HEK293 (cell line): Measurements from ENCODE around the gene PIP4K2A.

Source experiments
- CTCF ChIA-PET: fragments of 350-600 bp; formaldehyde crosslinking; extraction: SDS; loops from one replicate; lab custom pipeline; 2021; ENCODE audit warnings: antibody characterized with exemption; lab: Yijun Ruan, JAX
- POLR2A ChIA-PET: fragments of 300-600 bp; formaldehyde crosslinking; extraction: SDS; loops from one replicate; lab custom pipeline; 2020; ENCODE audit warnings: antibody characterized with exemption, inconsistent platforms; lab: Yijun Ruan, JAX
- H3K27ac ChIP-seq: fragments of 200-500 bp; sonication (Bioruptor generic); 2 replicates; pipeline ENCODE4 v1.5.1; 2014; ENCODE audit warnings: low read depth, low read length, control low read depth, inconsistent platforms; ENCODE audit errors: extremely low read depth
- H3K36me3 ChIP-seq, 2 experiments: fragments of 200-500 bp in 1 of 2; sonication (Bioruptor generic) in 1 of 2; 1 replicate in 1 of 2; 2 replicates in 1 of 2; pipeline ENCODE4 v1.5.1; 2014 to 2017; ENCODE audit warnings: inconsistent platforms in 2 of 2, low read length in 2 of 2; ENCODE audit not compliant: control insufficient read depth in 2 of 2, insufficient read depth in 1 of 2
- H3K4me1 ChIP-seq: fragments of 200-500 bp; sonication (Bioruptor generic); 2 replicates; pipeline ENCODE4 v1.5.1; 2014; ENCODE audit warnings: mild to moderate bottlenecking, low read length, inconsistent platforms; ENCODE audit not compliant: control insufficient read depth, insufficient read depth
- H3K4me3 ChIP-seq: 2 replicates; pipeline ENCODE4 v1.5.1; 2011; ENCODE audit warnings: low read depth, mild to moderate bottlenecking, control low read depth, low read length, moderate library complexity
- H3K9me3 ChIP-seq: fragments of 200-500 bp; sonication (Bioruptor generic); 2 replicates; pipeline ENCODE4 v1.5.1; 2014; ENCODE audit warnings: low read depth, low read length, inconsistent platforms; ENCODE audit not compliant: control insufficient read depth, insufficient read depth
- GLI2 ChIP-seq: fragments of 450-650 bp; formaldehyde crosslinking; IDR thresholded peaks from 2 replicates; pipeline ENCODE4; 2017; ENCODE audit warnings: missing biosample characterization, missing genetic modification characterization, low read depth, borderline replicate concordance
- HOXA7 ChIP-seq: sonication (generic); formaldehyde crosslinking; IDR thresholded peaks from 2 replicates; pipeline ENCODE4 v1.8.1; 2022; ENCODE audit warnings: missing genetic modification reagents, borderline replicate concordance
- KLF1 ChIP-seq: fragments of 450-650 bp; formaldehyde crosslinking; IDR thresholded peaks from 2 replicates; pipeline ENCODE4 v1.5.1; 2016; ENCODE audit warnings: missing biosample characterization, missing genetic modification characterization
- KLF16 ChIP-seq: fragments of 450-650 bp; formaldehyde crosslinking; IDR thresholded peaks from 2 replicates; pipeline ENCODE4 v1.5.1; 2017; ENCODE audit warnings: missing biosample characterization, missing genetic modification characterization
- KLF9 ChIP-seq: fragments of 450-650 bp; formaldehyde crosslinking; IDR thresholded peaks from 2 replicates; pipeline ENCODE4 v1.5.1; 2016; ENCODE audit warnings: missing biosample characterization, missing genetic modification characterization, low read depth
- OSR2 ChIP-seq: fragments of 450-650 bp; formaldehyde crosslinking; IDR thresholded peaks from 2 replicates; pipeline ENCODE4 v1.5.1; 2016; ENCODE audit warnings: missing biosample characterization, missing genetic modification characterization
- SCRT2 ChIP-seq: fragments of 450-650 bp; formaldehyde crosslinking; IDR thresholded peaks from 2 replicates; pipeline ENCODE4 v1.5.1; 2016; ENCODE audit warnings: missing biosample characterization, missing genetic modification characterization
- ZBTB1 ChIP-seq: fragments of 450-650 bp; formaldehyde crosslinking; IDR thresholded peaks from 2 replicates; pipeline ENCODE4 v1.5.1; 2016; ENCODE audit warnings: missing biosample characterization, missing genetic modification characterization
- ZBTB20 ChIP-seq: fragments of 450-650 bp; formaldehyde crosslinking; IDR thresholded peaks from 2 replicates; pipeline ENCODE4 v1.5.1; 2016; ENCODE audit warnings: missing biosample characterization, missing genetic modification characterization
- ZBTB8A ChIP-seq: fragments of 450-650 bp; formaldehyde crosslinking; IDR thresholded peaks from 2 replicates; pipeline ENCODE4 v1.5.1; 2016; ENCODE audit warnings: missing biosample characterization, missing genetic modification characterization
- ZFP37 ChIP-seq: fragments of 450-650 bp; formaldehyde crosslinking; IDR thresholded peaks from 2 replicates; pipeline ENCODE4 v1.5.1; 2016; ENCODE audit warnings: missing biosample characterization, missing genetic modification characterization
- ZNF138 ChIP-seq: fragments of 450-650 bp; formaldehyde crosslinking; IDR thresholded peaks from 2 replicates; pipeline ENCODE4 v1.5.1; 2016; ENCODE audit warnings: missing biosample characterization, missing genetic modification characterization, borderline replicate concordance
- ZNF16 ChIP-seq: fragments of 450-650 bp; formaldehyde crosslinking; IDR thresholded peaks from 2 replicates; pipeline ENCODE4 v1.5.1; 2016; ENCODE audit warnings: low read depth, missing biosample characterization, missing genetic modification characterization
- ZNF174 ChIP-seq: fragments of 450-650 bp; formaldehyde crosslinking; IDR thresholded peaks from 2 replicates; pipeline ENCODE4 v1.5.0; 2017; ENCODE audit warnings: missing biosample characterization, mild to moderate bottlenecking, missing genetic modification characterization
- ZNF211 ChIP-seq: fragments of 450-650 bp; formaldehyde crosslinking; IDR thresholded peaks from 2 replicates; pipeline ENCODE4 v1.5.1; 2016; ENCODE audit warnings: low read depth, missing biosample characterization, missing genetic modification characterization
- ZNF292 ChIP-seq: fragments of 450-650 bp; formaldehyde crosslinking; IDR thresholded peaks from 2 replicates; pipeline ENCODE4 v1.5.1; 2016; ENCODE audit warnings: low read depth, missing biosample characterization, missing genetic modification characterization, borderline replicate concordance
- ZNF302 ChIP-seq: fragments of 450-650 bp; formaldehyde crosslinking; IDR thresholded peaks from 2 replicates; pipeline ENCODE4 v1.5.1; 2016; ENCODE audit warnings: missing biosample characterization, missing genetic modification characterization, low read depth
- ZNF433 ChIP-seq: fragments of 450-650 bp; formaldehyde crosslinking; IDR thresholded peaks from 2 replicates; pipeline ENCODE4 v1.5.1; 2016; ENCODE audit warnings: missing biosample characterization, missing genetic modification characterization, low read depth
- ZNF48 ChIP-seq: fragments of 450-650 bp; formaldehyde crosslinking; IDR thresholded peaks from 2 replicates; pipeline ENCODE4 v1.5.1; 2016; ENCODE audit warnings: missing biosample characterization, missing genetic modification characterization
- ZNF501 ChIP-seq: fragments of 450-650 bp; formaldehyde crosslinking; IDR thresholded peaks from 2 replicates; pipeline ENCODE4 v1.5.1; 2016; ENCODE audit warnings: missing biosample characterization, missing genetic modification characterization
- ZNF529 ChIP-seq: fragments of 450-650 bp; formaldehyde crosslinking; IDR thresholded peaks from 2 replicates; pipeline ENCODE4 v1.5.1; 2017; ENCODE audit warnings: missing genetic modification characterization, missing biosample characterization; ENCODE audit not compliant: insufficient replicate concordance
- ZNF549 ChIP-seq: fragments of 450-650 bp; IDR thresholded peaks from 2 replicates; pipeline ENCODE4 v1.5.1; 2018; ENCODE audit warnings: missing biosample characterization, missing genetic modification characterization, mild to moderate bottlenecking, inconsistent platforms, moderate library complexity
- ZNF560 ChIP-seq: fragments of 450-650 bp; formaldehyde crosslinking; IDR thresholded peaks from 2 replicates; pipeline ENCODE4 v1.5.1; 2017; ENCODE audit warnings: missing biosample characterization, missing genetic modification characterization, borderline replicate concordance
- ZNF571 ChIP-seq: fragments of 450-650 bp; formaldehyde crosslinking; IDR thresholded peaks from 2 replicates; pipeline ENCODE4 v1.5.0; 2017; ENCODE audit warnings: missing biosample characterization, missing genetic modification characterization
- ZNF600 ChIP-seq: fragments of 450-650 bp; formaldehyde crosslinking; IDR thresholded peaks from 2 replicates; pipeline ENCODE4 v1.5.1; 2016; ENCODE audit warnings: missing biosample characterization, missing genetic modification characterization
- ZNF677 ChIP-seq: fragments of 450-650 bp; IDR thresholded peaks from 2 replicates; pipeline ENCODE4 v1.5.0; 2018; ENCODE audit warnings: missing biosample characterization, mild to moderate bottlenecking, missing genetic modification characterization, moderate library complexity
- ZNF701 ChIP-seq: fragments of 450-650 bp; formaldehyde crosslinking; IDR thresholded peaks from 2 replicates; pipeline ENCODE4 v1.5.1; 2016; ENCODE audit warnings: missing biosample characterization, missing genetic modification characterization
- ZNF777 ChIP-seq: fragments of 450-650 bp; formaldehyde crosslinking; IDR thresholded peaks from 2 replicates; pipeline ENCODE4 v1.5.1; 2017; ENCODE audit warnings: missing biosample characterization, missing genetic modification characterization, borderline replicate concordance
- ZNF837 ChIP-seq: fragments of 450-650 bp; formaldehyde crosslinking; IDR thresholded peaks from 2 replicates; pipeline ENCODE4 v1.5.1; 2016; ENCODE audit warnings: missing biosample characterization, missing genetic modification characterization
- ZSCAN23 ChIP-seq: fragments of 450-650 bp; formaldehyde crosslinking; IDR thresholded peaks from 2 replicates; pipeline ENCODE4 v1.5.1; 2016; ENCODE audit warnings: missing biosample characterization, missing genetic modification characterization
- TF ChIP-seq, protein P1 (sequence below): fragments of 450-650 bp; formaldehyde crosslinking; IDR thresholded peaks from 2 replicates; pipeline ENCODE4 v1.5.1; 2016; ENCODE audit warnings: missing biosample characterization, missing genetic modification characterization
- TF ChIP-seq, protein P2 (sequence below): fragments of 450-650 bp; formaldehyde crosslinking; IDR thresholded peaks from 2 replicates; pipeline ENCODE4 v1.5.1; 2017; ENCODE audit warnings: missing biosample characterization, mild to moderate bottlenecking, missing genetic modification characterization, moderate library complexity

Gene PIP4K2A

DNA sequence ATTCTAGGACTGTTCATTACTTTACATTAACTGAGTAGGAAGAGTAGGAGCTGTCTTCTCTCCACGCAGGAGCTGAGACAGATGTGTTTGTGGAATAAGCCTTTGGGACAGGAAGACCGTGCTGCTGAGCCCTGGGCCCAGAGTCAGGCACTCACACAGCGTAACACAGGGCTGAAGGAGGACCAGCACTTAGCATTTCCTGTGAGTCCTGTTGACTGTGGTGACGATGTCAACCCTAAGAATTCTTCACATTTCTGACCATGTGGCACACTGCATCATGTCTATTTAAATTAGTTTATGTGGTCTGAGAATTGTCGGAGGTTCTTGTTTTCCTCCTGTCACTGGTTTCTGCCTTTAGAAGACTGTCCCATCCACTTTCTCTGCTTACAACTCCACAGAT lies 117.2 kb downstream of the PIP4K2A start:
- H3K27ac ChIP-seq = no peak overlapping the region

DNA sequence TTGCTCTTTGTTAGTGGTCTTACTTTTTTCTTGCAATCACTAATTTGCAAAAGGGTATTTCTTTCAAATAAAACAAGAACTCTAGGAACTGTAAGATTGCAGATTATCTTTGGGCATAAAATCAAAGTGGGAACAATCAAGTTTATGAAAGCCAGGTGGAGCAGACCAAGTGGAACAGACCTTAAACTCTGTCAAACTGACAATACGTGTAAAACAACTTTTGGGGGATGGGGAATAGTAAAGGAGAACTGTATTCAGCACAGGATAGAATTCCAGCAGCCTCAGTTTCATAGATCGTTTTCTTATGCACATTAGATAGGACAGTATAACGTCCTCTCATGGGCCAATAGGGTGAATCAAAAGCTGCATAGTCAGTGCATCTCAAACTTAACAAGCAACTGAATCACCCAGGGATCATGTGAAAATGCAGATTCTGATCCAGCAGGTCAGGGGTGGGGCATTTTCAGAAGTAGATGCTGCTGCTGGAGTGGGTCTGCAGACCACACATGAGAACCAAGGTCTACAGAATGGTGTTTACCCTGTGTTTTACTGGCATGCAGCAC lies 120.7 kb downstream of the PIP4K2A start:
- Histone ChIP-seq H3K4me3 (no peak overlapping the region), H3K36me3 (peaks cover 0 to 10% of the 10 kb centered on the region in 2 experiments), H3K27ac (no peak overlapping the region)
- ChIA-PET CTCF (interaction anchor here (1.2 kb wide), 1 partner anchor 8 kb away, joined by 4 read pairs; no protein-coding TSS in a partner anchor), POLR2A (interaction anchor here (0.6 kb wide), 2 partner anchors 11 to 236 kb away, joined by 3 to 7 read pairs; no protein-coding TSS in a partner anchor)
- TF ChIP-seq KLF1 (tag by site-specific recombination) (no peak), ZFP37 (tag by site-specific recombination) (no peak), ZNF560 (no peak), ZNF174 (tag by site-specific recombination) (no peak), ZNF571 (tag by site-specific recombination) (no peak), ZNF211 (no peak), ZNF777 (tag by site-specific recombination) (no peak), ZNF677 (tag by site-specific recombination) (no peak), OSR2 (tag by site-specific recombination) (no peak), ZNF501 (tag by site-specific recombination) (no peak), ZNF16 (tag by site-specific recombination) (no peak), ZBTB8A (tag by site-specific recombination) (no peak), ZNF302 (no peak), ZNF529 (no peak), KLF16 (tag by site-specific recombination) (no peak), KLF9 (tag by site-specific recombination) (no peak)
- TF ChIP-seq, all 188 proteins: peak for 0
- H3K4me1 ChIP-seq = peaks cover 13% of the 10 kb centered on the region
- H3K9me3 ChIP-seq = no peaks in the 10 kb centered on the region

More for the DNA sequence above, 117.2 kb downstream of the PIP4K2A start:
- Histone ChIP-seq H3K4me1 (peaks cover 25% of the 10 kb centered on the region), H3K4me3 (no peak overlapping the region), H3K36me3 (no peaks in the 10 kb centered on the region), H3K9me3 (no peaks in the 10 kb centered on the region)
- ChIA-PET POLR2A (interaction anchor here (0.9 kb wide), 1 partner anchor 17 kb away, joined by 3 read pairs; no protein-coding TSS in a partner anchor), CTCF (interaction anchor here (0.6 to 2.8 kb wide), 3 partner anchors 11 to 54 kb away, joined by 3 to 10 read pairs (median 4); no protein-coding TSS in a partner anchor)
- TF ChIP-seq SCRT2 (tag by site-specific recombination) (peak; percentile 47; the same call in 1 of the 2 replicates), ZBTB8A (tag by site-specific recombination) (0 out of 2 replicates have a peak, but pooled peaks have one; percentile 5), ZBTB20 (peak; percentile 93), ZNF549 (tag by site-specific recombination) (no peak), ZNF48 (tag by site-specific recombination) (no peak), ZNF600 (tag by site-specific recombination) (peak; percentile 73; the same call in 1 of the 2 replicates)

DNA sequence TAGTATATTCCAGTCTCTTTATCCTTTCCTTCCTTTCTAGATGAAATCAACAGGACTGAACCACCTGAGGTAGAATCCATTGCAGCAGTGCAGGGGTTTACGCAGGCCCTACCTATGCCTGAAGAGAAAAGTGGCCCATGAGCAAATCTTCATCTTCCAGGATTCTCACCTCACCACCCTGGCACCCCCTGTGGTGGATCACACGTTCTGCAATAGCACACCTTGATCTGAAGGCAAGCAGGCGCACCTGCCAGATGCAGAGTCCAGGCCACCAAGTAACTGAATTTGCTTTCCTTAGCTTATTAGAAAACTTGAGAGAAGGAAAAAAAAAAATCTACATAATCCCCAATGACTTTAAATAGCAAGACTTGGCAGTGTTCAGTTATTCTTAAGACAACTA lies 121.4 kb downstream of the PIP4K2A start:
- H3K9me3 ChIP-seq = no peaks in the 10 kb centered on the region
- CTCF ChIA-PET = no interaction called here
- H3K4me1 ChIP-seq = peaks cover 7% of the 10 kb centered on the region
- H3K27ac ChIP-seq = no peak overlapping the region
- no peak overlapping the region for H3K4me3 ChIP-seq
- POLR2A ChIA-PET = interaction anchor here (0.6 kb wide), 2 partner anchors 10 to 236 kb away, joined by 3 to 7 read pairs; no protein-coding TSS in a partner anchor
- H3K36me3 ChIP-seq = peaks cover 0 to 14% of the 10 kb centered on the region in 2 experiments
- TF ChIP-seq, protein P1, sequence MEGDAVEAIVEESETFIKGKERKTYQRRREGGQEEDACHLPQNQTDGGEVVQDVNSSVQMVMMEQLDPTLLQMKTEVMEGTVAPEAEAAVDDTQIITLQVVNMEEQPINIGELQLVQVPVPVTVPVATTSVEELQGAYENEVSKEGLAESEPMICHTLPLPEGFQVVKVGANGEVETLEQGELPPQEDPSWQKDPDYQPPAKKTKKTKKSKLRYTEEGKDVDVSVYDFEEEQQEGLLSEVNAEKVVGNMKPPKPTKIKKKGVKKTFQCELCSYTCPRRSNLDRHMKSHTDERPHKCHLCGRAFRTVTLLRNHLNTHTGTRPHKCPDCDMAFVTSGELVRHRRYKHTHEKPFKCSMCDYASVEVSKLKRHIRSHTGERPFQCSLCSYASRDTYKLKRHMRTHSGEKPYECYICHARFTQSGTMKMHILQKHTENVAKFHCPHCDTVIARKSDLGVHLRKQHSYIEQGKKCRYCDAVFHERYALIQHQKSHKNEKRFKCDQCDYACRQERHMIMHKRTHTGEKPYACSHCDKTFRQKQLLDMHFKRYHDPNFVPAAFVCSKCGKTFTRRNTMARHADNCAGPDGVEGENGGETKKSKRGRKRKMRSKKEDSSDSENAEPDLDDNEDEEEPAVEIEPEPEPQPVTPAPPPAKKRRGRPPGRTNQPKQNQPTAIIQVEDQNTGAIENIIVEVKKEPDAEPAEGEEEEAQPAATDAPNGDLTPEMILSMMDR = no peak
- no peak for TF ChIP-seq ZSCAN23 (tag by site-specific recombination)
- no peak for TF ChIP-seq ZNF292
- no peak for TF ChIP-seq ZNF433 (tag by site-specific recombination)
- TF ChIP-seq HOXA7 (CRISPR knock-in tag) = no peak
- TF ChIP-seq ZNF138 = no peak
- TF ChIP-seq, protein P2, sequence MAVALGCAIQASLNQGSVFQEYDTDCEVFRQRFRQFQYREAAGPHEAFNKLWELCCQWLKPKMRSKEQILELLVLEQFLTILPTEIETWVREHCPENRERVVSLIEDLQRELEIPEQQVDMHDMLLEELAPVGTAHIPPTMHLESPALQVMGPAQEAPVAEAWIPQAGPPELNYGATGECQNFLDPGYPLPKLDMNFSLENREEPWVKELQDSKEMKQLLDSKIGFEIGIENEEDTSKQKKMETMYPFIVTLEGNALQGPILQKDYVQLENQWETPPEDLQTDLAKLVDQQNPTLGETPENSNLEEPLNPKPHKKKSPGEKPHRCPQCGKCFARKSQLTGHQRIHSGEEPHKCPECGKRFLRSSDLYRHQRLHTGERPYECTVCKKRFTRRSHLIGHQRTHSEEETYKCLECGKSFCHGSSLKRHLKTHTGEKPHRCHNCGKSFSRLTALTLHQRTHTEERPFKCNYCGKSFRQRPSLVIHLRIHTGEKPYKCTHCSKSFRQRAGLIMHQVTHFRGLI = no peak
- TF ChIP-seq ZNF701 (tag by site-specific recombination) = no peak
- no peak for TF ChIP-seq ZBTB1
- TF ChIP-seq GLI2 (tag by site-specific recombination) = no peak
- TF ChIP-seq ZNF837 = no peak
